Lower leg skin (tissue), 4 donors: ENCODE measurements around the gene NAV2. TPM values are rescaled to one million over a fixed set of nuclear protein-coding genes. Genes with fewer than 3 reads are reported as not detected.
"Not testable (repeated sequence)": the region's sequence is repeated elsewhere in the genome, so short reads cannot be mapped to it uniquely, and the experiment has no call there.

Experiments
- DNase-seq, 2 donors: peaks; one replicate each; pipeline ENCODE4 v3.0.0-alpha.2; 2019; ENCODE audit warnings: low spot score in 2 of 2
- H3K4me3 ChIP-seq: fragments of 200-600 bp; sonication (generic); 2 replicates; pipeline ENCODE4 v1.5.1; 2017; ENCODE audit warnings: mild to moderate bottlenecking, low read depth; ENCODE audit not compliant: poor library complexity, severe bottlenecking
- POLR2A ChIP-seq, 2 donors: fragments of 450-650 bp; IDR thresholded peaks; one replicate each; pipeline ENCODE4 v1.6.1; 2016 to 2017; ENCODE audit warnings: antibody characterized with exemption in 2 of 2, mild to moderate bottlenecking in 1 of 2, moderate library complexity in 1 of 2
- WGBS, 2 donors: methylation state at CpG; one replicate each; pipeline ENCODE4 v1.1.5; 2018; 5-methylcytosine and 5-hydroxymethylcytosine counted together
- intact Hi-C: fragments of 100-400 bp; cut with DNase I; formaldehyde crosslinking; loops from one replicate; pipeline ENCODE4 v1.15.0; 2023; ENCODE audit warnings: low total_unique reads
- total RNA-seq, 4 donors: library from RNA; depleted of rRNA; stranded (reverse); fragments of >200 nt; gene quantifications; one replicate each; pipeline ENCODE4 v1.1.0, GENCODE V29; 2016
- TF ChIP-seq, protein P1 (sequence below), 3 donors: fragments of 450-650 bp; IDR thresholded peaks; one replicate each; pipeline ENCODE4 v1.5.1; 2016; ENCODE audit warnings: antibody characterized with exemption in 3 of 3, mild to moderate bottlenecking in 3 of 3, moderate library complexity in 2 of 3

The NAV2 gene
- total RNA-seq, 4 donors from 2014 or later = 5.8 to 30.7 (median 21.0) TPM

DNA sequence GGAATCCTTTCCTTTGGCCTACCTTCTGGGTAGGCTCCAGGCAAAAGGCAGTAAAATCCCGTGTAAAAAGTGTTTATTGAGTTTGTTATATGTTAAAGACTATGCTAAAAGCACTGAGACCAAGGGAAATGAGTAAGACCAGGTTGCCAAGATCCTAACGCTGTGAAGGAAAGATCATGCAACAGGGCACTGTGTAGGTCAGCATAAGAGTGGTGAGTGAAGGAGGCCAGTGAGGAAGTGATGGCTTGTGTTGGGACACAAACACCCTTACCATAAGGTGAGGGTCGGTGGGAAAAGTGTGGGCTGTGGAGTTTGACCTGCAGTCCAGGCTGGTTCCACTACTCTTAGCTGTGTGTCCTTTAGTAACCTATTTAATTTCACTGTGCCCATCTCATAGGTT, 245.6 kb downstream of the NAV2 start:
- DNase-seq = no peak
- 86 to 87% methylated on average over 3 of the region's 3 CpGs for WGBS, 2 donors
- intact Hi-C loops = no loop called here
- no peak overlapping the region for H3K4me3 ChIP-seq
- TF ChIP-seq, protein P1, sequence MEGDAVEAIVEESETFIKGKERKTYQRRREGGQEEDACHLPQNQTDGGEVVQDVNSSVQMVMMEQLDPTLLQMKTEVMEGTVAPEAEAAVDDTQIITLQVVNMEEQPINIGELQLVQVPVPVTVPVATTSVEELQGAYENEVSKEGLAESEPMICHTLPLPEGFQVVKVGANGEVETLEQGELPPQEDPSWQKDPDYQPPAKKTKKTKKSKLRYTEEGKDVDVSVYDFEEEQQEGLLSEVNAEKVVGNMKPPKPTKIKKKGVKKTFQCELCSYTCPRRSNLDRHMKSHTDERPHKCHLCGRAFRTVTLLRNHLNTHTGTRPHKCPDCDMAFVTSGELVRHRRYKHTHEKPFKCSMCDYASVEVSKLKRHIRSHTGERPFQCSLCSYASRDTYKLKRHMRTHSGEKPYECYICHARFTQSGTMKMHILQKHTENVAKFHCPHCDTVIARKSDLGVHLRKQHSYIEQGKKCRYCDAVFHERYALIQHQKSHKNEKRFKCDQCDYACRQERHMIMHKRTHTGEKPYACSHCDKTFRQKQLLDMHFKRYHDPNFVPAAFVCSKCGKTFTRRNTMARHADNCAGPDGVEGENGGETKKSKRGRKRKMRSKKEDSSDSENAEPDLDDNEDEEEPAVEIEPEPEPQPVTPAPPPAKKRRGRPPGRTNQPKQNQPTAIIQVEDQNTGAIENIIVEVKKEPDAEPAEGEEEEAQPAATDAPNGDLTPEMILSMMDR (IDR thresholded peaks at IDR 0.05) = no peak
- no peak for TF ChIP-seq POLR2A (IDR thresholded peaks at IDR 0.05)

DNA sequence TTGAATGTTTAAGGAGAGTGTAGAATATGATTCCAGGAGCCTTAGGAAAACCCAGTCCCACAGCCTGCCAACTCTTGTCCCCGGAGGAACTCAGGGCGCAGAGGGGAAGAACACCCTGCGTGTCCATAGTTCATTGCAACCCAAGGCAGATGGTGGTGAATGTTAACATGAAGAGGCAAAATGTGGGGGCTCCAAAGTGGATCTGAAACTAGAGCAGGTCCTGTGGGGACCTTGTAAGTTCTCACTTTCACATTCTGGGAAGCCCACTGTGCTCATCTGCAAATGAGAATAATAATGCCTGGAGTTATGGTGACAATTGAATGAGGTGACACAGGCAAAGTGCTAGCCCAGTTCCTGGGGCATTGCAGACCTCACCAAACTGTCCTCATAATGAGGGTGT, 246.6 kb downstream of the NAV2 start:
- intact Hi-C loops = no loop called here
- TF ChIP-seq POLR2A (IDR thresholded peaks at IDR 0.05) = no peak
- TF ChIP-seq, protein P1 (IDR thresholded peaks at IDR 0.05) = no peak
- H3K4me3 ChIP-seq = no peak overlapping the region
- DNase-seq = no peak
- 93 to 97% methylated on average over 3 of the region's 3 CpGs for WGBS, 2 donors

DNA sequence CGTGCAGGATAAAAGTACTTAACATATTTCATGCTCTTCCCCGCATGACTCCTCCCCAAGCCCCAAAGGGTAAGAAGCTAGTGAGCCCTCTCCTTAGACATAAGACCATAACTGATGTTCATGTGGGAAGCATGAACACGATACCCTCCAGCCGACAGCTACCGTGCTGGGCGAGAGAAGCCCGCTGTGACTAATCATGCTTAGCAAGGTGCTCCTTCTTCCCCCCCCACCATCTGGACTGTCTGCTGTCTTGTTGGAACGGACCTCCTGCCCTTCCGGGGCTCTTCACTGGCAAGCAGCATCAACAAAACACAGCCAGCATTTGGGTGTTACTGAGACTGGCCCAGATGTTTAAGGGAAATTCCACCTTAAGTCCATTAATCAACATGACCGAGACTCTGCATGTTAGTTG, 247.0 kb downstream of the NAV2 start:
- intact Hi-C loops = no loop called here
- DNase-seq = no peak
- H3K4me3 ChIP-seq = no peak overlapping the region
- TF ChIP-seq, protein P1 (IDR thresholded peaks at IDR 0.05) = no peak
- no peak for TF ChIP-seq POLR2A (IDR thresholded peaks at IDR 0.05)
- WGBS, 2 donors = 52 to 62% methylated on average over 10 of the region's 10 CpGs

DNA sequence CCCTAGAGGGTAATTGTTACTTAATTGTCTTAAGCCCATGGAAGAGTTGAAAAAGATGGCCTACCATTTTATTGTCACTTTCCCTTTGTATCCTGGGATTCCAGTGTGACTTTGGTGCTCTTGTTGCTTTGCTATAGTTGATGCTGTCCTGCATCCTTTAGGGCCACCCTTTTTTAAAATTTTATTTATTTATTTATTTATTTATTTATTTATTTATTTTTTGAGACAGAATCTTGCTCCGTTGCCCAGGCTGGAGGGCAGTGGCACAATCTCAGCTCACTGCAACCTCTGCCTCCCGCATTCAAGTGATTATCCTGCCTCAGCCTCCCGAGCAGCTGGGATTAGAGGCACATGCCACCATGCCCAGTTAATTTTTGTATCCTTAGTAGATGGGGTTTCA, 247.8 kb downstream of the NAV2 start:
- H3K4me3 ChIP-seq, DNase-seq, intact Hi-C loops: not testable (repeated sequence)
- WGBS, 2 donors = 95 to 98% methylated on average over 3 of the region's 3 CpGs

DNA sequence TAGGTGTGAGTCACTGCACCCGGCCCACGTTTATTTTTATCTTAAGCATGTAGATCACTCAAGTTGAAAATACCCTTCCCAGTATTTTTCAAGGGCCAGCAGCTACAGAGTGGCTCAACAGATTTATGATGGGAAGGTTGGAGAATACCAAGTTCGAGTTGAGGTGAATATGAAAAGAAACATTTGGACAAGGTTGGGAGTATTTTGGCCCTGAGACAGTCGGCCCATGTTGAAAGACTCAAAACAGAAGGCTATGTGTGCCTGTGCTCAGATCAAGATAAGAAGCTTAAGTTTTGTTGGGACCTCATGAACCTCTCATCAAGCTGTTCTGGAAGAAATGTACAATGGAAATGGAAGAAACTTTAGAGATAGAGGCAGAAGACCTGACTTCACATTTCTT, 248.6 kb downstream of the NAV2 start:
- TF ChIP-seq, protein P1 (IDR thresholded peaks at IDR 0.05) = no peak
- no peak for TF ChIP-seq POLR2A (IDR thresholded peaks at IDR 0.05)
- 91 to 92% methylated on average over 4 of the region's 4 CpGs for WGBS, 2 donors
- intact Hi-C loops = no loop called here
- DNase-seq = no peak
- H3K4me3 ChIP-seq = no peak overlapping the region

DNA sequence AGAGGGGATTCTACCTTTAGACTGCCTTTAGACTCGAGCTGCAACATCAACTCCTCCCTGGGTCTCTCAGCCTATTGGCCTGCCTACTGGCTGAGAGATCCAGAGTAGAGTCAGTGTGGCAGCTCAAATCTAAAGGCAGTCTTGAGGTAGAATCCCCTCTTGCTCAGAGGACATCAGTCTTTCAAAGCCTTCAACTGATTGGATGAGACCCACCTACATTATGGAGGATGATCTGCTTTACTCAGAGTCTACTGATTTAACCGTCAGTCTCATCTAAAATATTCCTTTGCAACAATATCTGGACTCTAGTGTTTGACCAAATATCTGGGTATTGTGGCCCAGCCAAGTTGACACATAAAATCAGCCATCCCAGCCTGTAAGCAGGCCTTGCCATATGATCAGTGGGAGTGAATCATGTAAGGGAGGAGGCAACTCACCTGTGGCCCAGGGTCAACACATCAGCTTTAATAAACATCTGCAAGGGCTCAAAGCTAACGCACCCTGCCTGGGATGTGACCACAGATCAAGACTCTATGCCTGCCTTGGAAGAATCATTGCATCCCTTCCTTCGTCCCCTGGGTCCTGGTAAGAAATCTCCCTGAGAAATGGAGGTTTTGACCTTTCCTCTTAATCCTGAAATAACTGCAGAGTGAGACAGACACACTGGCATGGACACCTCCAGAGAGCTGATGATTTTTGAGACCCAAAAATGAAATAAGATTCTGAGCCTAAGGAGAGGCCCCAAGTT, 249.6 kb downstream of the NAV2 start:
- intact Hi-C loops = no loop called here
- no peak overlapping the region for H3K4me3 ChIP-seq
- WGBS, 2 donors = 95 to 98% methylated on average over 4 of the region's 4 CpGs
- TF ChIP-seq, protein P1 (IDR thresholded peaks at IDR 0.05) = no peak
- no peak for TF ChIP-seq POLR2A (IDR thresholded peaks at IDR 0.05)
- DNase-seq = no peak
